Right ventricle myocardium superior (tissue), 1 donor: Measurements from ENCODE around the gene DGUOK. TPM values are rescaled to one million over a fixed set of nuclear protein-coding genes. Genes with fewer than 3 reads are reported as not detected.

Source experiments
- ATAC-seq: fragments of 200-7000 bp; cut with Tn5 transposase; one replicate; pipeline ENCODE4 v1.9.1; 2020; ENCODE audit warnings: mild to moderate bottlenecking; ENCODE audit not compliant: poor library complexity
- DNase-seq: peaks from one replicate; pipeline ENCODE4 v3.0.0-alpha.2; 2020
- intact Hi-C: fragments of 100-400 bp; cut with DNase I; formaldehyde crosslinking; loops from one replicate; pipeline ENCODE4 v1.11.2; 2022
- total RNA-seq: library from RNA; stranded (reverse); fragmentation: NEBNext Ultra II Directional; extraction: Animal tissue kit (Norgen Biotek cat#: 25700); gene quantifications from one replicate; pipeline ENCODE4 v1.2.1, GENCODE V29; 2021
- donor health status: DM: no; HTN: yes; CAD: no; lungs with severe emphysema.

DGUOK gene
- total RNA-seq, 1 donor from 2014 or later: 17.7 TPM

DNA sequence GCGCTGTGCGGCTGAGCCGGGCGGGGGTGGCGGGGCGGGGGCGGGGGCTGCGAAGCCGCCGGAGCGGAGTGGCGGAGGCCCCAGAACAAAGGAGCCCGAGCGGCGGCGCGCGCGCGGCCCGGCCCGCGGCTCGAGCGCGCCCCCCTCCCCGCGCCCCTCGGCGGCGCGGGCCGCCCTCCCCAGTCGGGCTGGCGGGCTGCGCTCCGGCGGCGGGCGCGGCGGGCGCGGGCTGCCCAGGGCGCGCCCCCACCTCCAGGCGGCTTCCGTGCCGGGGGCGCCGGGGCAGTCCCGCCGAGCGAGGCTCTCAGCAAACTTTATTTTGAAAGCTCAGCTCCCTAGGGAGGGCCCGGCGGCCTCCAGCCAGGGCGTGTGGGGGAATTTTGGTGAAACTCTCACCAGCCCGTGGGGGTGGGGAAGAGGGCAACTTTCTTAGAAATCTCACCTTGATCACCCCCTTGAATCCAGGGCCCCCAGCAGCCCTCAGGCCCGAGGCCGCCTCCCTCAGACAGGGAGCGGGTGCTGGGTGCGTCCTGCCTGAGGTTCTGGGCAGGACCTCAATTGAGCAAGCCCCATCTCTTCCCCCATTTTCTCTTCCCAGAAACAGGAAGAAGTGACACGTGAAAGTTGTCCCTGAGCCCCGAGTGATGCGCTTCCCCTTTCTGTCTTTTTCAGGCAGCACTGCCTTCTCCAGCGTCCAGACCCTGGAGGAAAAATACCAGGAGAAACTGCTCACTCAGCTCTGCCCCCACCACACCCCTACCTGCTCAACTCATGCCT lies 58.8 kb downstream of the DGUOK start:
- peak; percentile 70 for DNase-seq
- ATAC-seq: peak; percentile 12
- intact Hi-C loops: loop anchor here (10.0 kb wide), 1 partner anchor 159 kb away; the partner anchor contains the start of gene BOLA3

DNA sequence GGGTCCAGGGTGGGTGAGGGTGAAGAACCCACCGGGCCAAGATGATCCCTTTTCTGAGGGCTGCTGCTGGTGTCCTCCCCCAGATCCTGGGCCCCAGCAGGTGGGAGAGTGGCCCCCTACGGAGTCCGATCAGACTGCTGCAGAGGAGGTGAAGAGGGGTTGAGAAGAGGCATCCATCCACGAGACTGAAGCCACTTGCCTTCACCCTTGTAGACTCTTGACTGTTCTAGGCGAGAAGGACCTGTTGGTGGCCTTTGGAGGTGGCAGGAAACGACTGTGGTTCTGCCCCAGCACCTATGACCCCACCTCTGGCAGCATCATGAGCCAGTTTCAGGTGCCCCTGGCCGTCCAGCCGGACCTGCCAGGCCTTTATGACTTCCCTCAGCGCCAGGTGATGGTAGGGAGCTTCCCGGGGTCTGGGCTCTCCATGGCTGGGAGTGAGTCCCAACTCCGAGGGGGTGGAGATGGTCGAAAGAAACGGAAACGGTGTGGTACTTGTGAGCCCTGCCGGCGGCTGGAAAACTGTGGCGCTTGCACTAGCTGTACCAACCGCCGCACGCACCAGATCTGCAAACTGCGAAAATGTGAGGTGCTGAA lies 59.5 kb downstream of the DGUOK start:
- intact Hi-C loops: loop anchor here (10.0 kb wide), 1 partner anchor 159 kb away; the partner anchor contains the start of gene BOLA3
- ATAC-seq (no peak), DNase-seq (no peak)

DNA sequence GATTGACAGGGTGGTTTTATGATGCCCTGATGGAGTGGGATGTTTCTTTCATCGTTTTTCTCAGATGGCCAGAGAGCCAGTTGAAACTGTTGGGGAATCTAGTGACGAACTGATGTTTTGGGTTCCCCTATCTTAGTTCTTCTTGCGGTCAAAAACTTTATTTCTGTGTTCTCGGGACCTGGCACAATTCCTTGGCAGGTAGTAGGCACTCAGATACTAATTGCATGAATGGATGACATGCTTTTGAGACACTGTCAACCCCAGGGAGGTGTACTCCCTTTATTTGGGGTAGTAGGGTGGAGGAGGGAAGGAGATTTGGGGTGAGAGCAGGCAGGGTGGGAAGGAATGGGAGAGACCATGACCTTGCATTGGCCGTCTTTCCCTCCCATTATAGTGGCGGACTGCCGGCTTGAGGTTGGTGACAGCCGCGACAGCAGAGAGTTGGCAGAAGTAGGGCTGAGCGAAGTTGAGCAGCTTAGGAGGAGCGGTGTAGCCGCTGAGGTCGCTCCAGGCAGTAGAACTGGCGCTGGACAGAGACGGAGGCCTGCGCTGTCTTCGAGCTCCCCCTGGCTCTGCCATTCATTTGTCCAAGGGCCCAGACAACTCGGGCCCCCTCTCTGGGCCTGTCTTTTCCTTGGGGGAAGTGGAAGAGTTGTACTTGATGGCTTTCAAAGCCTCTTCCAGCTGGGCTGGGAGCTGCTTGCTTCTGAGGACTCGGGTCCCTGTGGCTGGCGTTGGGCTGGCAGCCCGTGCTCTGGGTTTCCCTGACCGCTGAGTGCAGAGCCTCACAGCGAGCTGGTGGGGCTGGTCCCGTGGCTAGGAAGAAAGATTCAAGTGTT lies 60.6 kb downstream of the DGUOK start:
- ATAC-seq (peak; percentile 73), DNase-seq (peak; percentile 69)
- intact Hi-C loops: loop anchor here (10.0 kb wide), 1 partner anchor 157 kb away; the partner anchor contains the start of gene BOLA3

DNA sequence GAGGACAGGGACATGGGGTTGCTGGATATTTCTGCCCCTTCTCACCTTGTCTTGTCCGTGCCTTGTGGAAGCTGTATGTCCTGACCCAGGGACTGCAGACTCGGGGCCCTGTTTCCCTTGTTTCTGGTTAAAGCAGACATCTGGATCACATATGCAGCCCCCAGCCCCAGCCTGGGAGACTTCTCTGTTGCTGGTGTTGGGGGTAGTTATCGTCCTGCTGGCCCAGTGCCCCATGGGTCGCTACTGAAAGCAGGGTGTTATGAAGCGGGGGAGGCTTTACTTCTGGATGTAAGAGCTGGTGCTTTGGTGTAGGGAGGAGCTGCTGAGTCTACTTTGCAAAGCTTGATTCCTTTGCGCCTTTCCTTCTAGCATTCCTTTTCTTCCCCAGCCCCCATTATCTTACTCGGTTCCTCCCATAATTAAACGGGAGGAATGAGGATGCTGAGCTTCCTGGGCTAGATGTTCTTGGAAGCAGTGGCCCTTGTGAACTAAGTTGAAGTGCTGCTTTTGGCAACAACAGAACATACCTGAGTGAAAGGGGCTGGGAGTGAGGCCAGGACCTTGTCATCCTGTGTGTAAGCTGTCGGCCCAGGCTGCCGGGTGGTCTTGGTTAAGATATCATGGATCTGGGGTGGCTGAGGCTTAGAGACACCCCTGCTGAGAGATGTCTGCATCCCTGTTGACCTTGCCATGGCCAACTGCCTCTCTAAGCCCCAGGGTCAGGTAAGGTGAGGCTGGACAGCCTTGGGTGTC lies 61.4 kb downstream of the DGUOK start:
- ATAC-seq: no peak
- intact Hi-C loops: loop anchor here (10.0 kb wide), 1 partner anchor 157 kb away; the partner anchor contains the start of gene BOLA3
- DNase-seq: no peak

DNA sequence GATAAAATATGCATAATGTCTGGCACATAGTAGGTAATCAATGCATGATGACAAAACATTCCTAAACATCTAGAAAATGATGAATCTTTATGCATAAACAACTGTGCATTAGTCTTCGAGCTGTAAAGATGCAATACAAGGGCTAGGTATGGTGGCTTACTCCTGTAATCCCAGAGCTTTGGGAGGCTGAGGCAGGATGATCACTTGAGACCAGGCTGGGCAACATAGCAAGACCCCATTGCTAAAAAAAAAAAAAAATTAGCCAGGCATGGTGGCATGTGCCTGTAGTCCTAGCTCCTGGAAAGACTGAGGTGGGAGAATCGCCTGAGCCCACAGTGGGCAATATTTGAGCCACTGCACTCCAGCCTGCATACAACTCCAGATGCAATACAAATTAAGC lies 63.3 kb downstream of the DGUOK start:
- no peak for ATAC-seq
- DNase-seq: no peak
- intact Hi-C loops: loop anchor here (10.0 kb wide), 1 partner anchor 155 kb away; the partner anchor contains the start of gene BOLA3

DNA sequence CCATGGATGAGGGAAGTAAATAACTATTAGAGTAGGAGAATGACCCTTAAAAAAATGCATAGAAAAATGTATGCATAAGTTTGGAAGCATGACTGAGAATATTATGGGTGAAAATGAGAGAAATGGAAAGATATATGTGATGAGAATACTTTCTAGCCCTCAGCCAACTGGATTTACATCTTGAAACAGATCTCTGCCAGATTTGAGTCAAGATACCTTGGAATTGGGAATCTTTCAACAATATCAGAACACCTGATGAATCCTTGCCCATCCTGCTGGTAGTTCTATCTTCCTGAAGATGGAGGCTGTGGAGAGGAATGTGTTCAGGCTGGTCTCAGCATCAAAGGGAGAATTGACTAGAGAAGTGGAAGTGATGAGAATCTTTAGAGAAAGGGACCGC lies 63.9 kb downstream of the DGUOK start:
- DNase-seq (no peak), ATAC-seq (no peak)
- intact Hi-C loops: no loop called here

DNA sequence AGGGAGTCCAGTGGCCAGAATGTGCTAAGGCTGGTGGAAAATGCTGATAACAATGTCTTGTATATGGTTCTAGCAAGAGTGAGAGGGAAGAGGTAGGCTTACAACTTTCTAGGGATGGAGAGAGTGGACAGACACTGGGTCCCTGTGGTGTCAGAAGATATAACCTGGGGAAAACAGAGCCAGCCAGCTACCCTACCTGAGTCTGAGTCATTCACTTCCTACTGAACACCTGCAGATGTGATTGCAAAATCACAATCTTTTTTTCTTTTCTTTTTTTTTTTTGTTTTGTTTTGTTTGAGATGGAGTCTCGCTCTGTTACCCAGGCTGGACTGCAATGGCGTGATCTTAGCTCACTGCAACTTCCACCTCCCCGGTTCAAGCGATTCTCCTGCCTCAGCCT lies 65.4 kb downstream of the DGUOK start:
- intact Hi-C loops: no loop called here
- DNase-seq (no peak), ATAC-seq (no peak)

DNA sequence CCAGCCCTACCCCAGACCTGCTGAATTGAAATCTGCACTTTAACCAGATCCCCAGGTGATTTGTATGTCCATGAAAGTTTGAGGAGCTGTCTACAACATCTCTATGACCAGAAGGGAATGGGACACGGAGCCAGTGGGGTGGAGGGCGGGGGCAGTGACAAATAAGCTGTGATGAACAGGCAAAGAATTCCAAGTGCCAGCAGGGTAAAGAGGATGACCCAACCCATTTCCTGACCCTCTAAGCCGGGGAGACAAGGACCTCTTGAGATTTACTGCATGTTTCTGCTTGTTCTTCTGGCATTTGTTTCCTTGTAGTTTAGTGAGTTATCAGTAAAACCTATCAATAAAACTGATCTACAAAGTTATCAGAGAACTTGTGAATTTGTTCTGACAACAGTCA lies 66.7 kb downstream of the DGUOK start:
- intact Hi-C loops: no loop called here
- DNase-seq: no peak
- ATAC-seq: no peak

DNA sequence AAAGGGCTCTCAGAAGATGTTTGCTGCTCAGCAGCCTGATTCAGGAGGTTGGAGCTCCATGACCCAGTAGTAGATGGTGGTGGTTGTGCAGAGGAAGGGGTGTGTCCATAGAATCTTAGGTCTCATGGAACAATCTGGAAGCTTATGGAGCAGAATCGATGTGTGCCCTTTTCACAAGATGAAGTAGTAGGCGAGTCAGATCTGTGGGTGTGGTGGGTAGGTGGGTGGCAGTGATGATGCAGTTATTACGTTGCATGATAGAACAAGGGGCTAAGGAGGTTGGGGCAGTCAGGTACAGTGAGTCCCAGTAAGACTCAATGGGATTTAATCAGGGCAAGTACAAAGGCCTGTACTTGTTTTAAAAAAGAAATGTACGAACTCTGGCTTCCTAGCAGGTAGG lies 67.1 kb downstream of the DGUOK start:
- ATAC-seq: no peak
- no peak for DNase-seq
- intact Hi-C loops: no loop called here

DNA sequence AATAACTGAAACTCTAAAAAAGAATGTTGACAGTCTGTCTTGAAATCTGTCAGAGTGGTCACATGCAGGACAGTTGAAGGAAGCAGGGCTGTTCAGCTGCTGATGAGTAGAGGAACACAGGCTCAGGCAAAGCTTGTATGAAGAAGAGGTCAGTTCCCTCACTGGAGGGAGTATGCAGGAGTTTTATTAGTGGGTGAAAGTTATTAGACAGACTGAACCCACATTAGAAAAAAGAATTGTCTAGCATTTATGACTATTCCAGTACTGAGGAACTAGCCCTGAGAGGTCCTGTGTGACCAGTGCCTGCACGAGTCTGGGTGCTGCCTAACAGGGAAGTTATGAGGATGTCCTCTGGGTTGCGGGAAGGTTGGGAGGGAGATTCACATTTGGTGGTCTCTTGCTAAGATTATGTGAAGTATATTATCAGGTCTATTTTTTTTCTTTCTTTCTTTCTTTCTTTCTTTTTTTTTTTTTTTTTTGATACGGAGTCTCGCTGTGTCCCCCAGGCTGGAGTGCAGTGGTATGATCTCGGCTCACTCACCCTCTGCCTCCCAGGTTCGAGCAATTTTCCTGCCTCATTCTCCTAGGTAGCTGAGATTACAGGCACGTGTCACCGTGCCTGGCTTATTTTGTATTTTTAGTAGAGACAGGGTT lies 67.6 kb downstream of the DGUOK start:
- DNase-seq (no peak), ATAC-seq (no peak)
- intact Hi-C loops: no loop called here

DNA sequence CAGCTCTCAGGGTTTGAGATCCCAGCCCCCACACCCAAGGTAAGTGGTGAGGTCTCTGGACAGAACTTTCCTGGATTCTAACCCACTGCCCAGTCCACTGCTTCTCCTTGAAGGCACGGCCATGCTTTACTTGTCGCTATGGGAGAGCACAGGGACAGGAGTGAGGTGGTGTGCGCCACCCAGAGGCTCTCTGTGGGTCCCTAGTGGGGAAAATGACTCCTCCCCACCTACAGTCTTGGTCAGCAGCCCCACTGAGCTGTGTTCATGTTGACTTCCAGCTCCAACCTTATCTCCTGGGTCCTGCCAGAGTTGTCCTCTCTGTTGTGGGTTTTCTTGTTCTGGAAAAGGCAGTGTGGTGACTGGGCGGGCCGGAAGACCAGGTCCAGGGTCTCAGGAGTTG lies 69.1 kb downstream of the DGUOK start:
- ATAC-seq (no peak), DNase-seq (no peak)
- intact Hi-C loops: no loop called here

DNA sequence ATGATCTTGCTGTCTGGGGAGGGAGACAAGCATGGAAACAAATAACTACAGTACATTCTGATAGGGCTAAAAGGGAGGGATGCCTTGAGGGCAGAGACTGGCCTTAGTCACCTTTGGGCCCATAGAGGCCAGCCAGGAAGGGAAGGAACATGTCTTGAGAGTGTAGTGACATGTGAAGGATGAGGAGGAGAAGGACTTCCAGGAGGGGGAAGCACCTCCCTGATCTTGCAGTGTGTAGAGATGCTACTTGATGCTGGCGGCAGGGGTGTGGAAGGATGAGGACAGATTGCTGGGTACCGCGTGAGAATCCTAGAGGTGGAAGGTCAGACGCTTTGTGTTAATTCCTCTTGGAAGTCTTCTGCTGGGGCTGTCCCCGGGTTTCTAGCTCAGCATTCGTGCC lies 71.1 kb downstream of the DGUOK start:
- DNase-seq: no peak
- no peak for ATAC-seq
- intact Hi-C loops: no loop called here

DNA sequence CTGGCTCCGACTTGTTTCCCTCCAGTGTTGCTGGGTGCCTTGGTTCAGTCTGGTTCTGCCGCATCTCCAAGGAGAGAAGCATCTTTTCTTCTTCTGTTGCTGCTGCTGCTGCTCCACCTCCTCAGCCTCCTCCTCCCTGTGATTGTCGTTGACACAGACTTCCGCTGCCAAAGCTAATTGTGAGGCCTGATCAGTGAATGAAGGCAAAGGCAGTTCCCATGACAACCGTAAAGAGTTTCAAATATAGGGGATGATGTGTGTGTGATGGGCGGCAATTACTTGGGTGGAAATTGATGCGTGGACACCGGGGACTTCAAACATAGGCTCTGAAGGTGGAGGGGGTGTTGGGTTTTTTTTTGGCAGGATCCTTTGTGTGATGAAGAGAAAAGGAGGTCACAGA lies 71.8 kb downstream of the DGUOK start:
- intact Hi-C loops: no loop called here
- no peak for ATAC-seq
- DNase-seq: no peak

DNA sequence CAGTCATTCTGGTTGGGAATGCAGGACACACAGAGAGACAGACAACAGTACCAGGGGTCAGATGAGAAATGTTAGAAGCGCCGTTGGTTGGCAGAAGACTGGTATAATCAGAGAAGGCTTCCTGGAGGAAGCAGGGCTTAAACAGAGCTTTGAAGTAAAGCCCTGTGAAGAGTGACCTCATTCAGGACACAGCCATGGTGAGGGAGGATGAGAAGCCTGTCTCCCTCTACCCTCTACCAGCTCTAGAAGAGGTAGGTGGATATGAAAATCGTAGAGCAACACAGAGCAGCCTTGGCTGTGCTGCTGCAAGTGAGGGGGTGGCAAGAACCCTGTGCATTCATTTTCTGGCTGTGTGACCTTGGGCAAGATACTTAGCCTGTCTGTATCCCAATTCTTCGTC lies 72.3 kb downstream of the DGUOK start:
- ATAC-seq: no peak
- DNase-seq: no peak
- intact Hi-C loops: no loop called here

DNA sequence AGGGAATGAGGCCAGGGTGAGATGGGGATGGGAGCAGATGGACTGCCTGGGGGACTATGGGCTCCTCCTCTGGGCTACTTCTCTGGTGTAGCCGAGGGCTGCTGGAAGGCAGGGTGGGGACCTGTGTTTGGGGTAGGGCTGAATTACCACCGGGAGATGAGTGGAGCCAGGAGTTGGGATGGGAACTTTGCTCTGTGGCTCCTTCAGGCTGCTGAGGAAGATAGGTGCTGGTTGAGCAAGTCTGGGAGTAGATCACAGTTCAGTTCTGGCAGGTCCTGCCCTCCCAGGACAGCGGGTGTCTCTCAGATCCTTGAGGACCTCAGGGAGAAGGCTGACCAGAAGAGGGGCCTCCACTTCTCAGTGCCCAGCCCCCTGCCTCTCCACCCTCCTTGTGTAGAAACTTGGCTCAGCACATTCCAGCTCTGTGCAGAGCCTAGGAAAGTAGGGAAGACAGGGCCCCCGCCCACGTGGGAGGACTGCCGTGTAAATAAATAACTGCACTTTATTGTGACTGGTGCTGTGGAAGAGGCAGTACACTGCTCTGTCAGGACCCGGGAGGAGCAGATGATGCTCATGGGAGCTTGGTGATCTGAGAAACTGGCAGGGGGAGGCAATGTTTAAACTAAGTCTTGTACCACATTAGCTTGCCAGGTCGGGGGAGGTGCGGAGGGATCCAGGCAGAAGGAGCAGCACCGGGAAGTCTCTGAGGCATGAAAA lies 73.4 kb downstream of the DGUOK start:
- DNase-seq (peak; percentile 45), ATAC-seq (no peak)
- intact Hi-C loops: no loop called here

DNA sequence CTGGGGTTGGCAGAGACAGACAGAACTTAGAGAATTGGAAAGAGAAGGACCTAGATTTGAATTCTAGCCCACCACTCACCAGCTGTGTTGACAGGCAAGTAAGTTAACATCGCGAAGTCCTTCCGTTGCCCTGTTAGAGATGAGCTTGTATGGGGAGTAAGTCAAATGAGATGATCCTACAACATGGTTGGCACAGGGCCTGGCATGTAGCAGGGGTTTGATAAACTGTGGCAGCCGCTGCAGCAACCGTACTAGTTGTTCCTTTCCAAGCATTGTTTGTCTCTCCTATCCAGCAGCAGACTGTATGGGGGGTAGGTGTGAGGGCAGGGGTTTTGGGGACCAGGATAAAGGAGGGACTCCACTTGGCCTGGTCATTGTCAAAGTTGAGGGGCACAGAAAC lies 74.0 kb downstream of the DGUOK start:
- ATAC-seq (no peak), DNase-seq (no peak)
- intact Hi-C loops: no loop called here

DNA sequence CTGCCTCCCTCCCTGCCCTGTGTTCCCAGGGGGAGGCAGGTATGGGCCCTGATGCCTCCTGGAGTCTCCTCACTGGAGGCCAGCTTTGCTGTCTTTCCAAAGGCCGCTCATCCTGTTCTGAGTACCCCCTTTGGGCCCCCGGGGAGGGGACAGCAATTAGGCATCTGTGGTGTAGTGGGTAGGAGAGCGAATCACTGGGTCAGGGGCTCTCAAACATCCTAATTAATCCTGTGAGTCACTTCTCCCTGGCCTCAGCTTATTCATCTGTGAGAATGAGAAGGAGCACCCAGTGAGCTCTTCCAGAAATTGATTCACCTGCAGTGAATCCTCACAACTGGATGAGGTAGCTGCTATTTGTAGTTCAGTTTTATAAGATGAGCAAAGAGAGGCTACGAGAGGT lies 74.4 kb downstream of the DGUOK start:
- ATAC-seq (no peak), DNase-seq (no peak)
- intact Hi-C loops: no loop called here
